Stimulated activated CD8-positive, alpha-beta memory T cell treated with anti-CD3 and anti-CD28 coated beads, Interleukin-4, amount 100 ng/mL, for 48 hours (primary cell): ENCODE results near the gene ID2.
A peak's percentile ranks its signal among the peaks of the same experiment; 100 is the strongest.

Experiments
- DNase-seq: peaks from one replicate; pipeline ENCODE4 v3.0.0-alpha.2; 2020

Gene ID2

GRCh38 chr2:8648441-8649213 is 33.2 kb upstream of the ID2 start:
- no peak for DNase-seq

- DNase-seq, result no peak
These were observed 32.1 kb upstream of the ID2 start for GRCh38 chr2:8649718-8650117.

GRCh38 chr2:8650256-8650655 is 31.6 kb upstream of the ID2 start:
- no peak for DNase-seq

GRCh38 chr2:8652774-8653426 is 29.0 kb upstream of the ID2 start:
- DNase-seq, result no peak

- DNase-seq, result no peak
These were observed 28.4 kb upstream of the ID2 start for GRCh38 chr2:8653485-8653884.

GRCh38 chr2:8654041-8654440 is 27.8 kb upstream of the ID2 start:
- no peak for DNase-seq

GRCh38 chr2:8654483-8654882 is 27.4 kb upstream of the ID2 start:
- no peak for DNase-seq

GRCh38 chr2:8656160-8656641 is 25.7 kb upstream of the ID2 start:
- no peak for DNase-seq

- no peak for DNase-seq
These were observed 25.0 kb upstream of the ID2 start for GRCh38 chr2:8656811-8657210.

- DNase-seq, result no peak
These were observed 24.3 kb upstream of the ID2 start for GRCh38 chr2:8657423-8658062.

GRCh38 chr2:8658064-8658862 is 23.6 kb upstream of the ID2 start:
- DNase-seq, result no peak

GRCh38 chr2:8659092-8659734 is 22.6 kb upstream of the ID2 start:
- DNase-seq, result no peak

GRCh38 chr2:8659735-8660492 is 21.9 kb upstream of the ID2 start:
- DNase-seq, result no peak

GRCh38 chr2:8661235-8661634 is 20.6 kb upstream of the ID2 start:
- DNase-seq, result no peak

- DNase-seq, result no peak
These were observed 20.1 kb upstream of the ID2 start for GRCh38 chr2:8661736-8662135.

GRCh38 chr2:8662239-8662879 is 19.5 kb upstream of the ID2 start:
- DNase-seq, result no peak

- peak; percentile 27 for DNase-seq
These were observed 17.9 kb upstream of the ID2 start for GRCh38 chr2:8663997-8664396.

- peak; percentile 18 for DNase-seq
These were observed 15.3 kb upstream of the ID2 start for GRCh38 chr2:8666581-8666980.

GRCh38 chr2:8667896-8668512 is 13.9 kb upstream of the ID2 start:
- no peak for DNase-seq

GRCh38 chr2:8669157-8669817 is 12.6 kb upstream of the ID2 start:
- DNase-seq, result no peak
